ENCODE data around the gene ABHD10.

The ABHD10 gene

DNA sequence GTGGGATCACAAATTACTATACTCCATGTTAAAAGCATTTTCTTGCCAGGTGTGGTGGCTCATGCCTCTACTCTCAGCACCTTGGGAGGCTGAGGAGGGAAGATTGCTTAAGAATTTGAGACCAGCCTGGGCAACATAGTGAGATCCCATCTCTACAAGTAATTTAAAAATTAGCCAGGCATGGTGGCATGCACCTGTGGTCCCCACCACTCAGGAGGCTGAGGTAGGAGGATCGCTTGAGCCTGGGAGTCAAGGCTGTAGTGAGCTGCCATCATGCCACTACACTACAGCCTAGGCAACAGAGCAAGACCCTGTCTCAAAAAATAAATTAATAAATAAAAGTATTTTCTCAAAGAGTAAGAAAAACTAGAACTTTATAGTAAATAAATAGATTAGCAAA is 22.9 kb upstream of the ABHD10 start:
- H3K4me1 ChIP-seq (ENCODE audit: control insufficient read depth in 1 of 2, insufficient read depth in 2 of 2, low read length in 2 of 2), result no peaks in the 10 kb centered on the region
- no peaks in the 10 kb centered on the region for H3K79me1 ChIP-seq (ENCODE audit: low read length)
- no peak overlapping the region for H4K12ac ChIP-seq (ENCODE audit: low read depth, low read length)
- no peaks in the 10 kb centered on the region for H3K79me2 ChIP-seq (ENCODE audit: control insufficient read depth, insufficient read depth, low read length, poor library complexity)
- H2AFZ ChIP-seq (ENCODE audit: insufficient read depth, low read length, poor library complexity), result no peak overlapping the region
- no peaks in the 10 kb centered on the region for H3K9me3 ChIP-seq (ENCODE audit: insufficient read depth, low read depth, low read length)
- H3K18ac ChIP-seq (ENCODE audit: low read length), result no peak overlapping the region
- peaks cover 9 to 24% of the 10 kb centered on the region in 2 experiments for H3K36me3 ChIP-seq (ENCODE audit: control insufficient read depth in 1 of 2, insufficient read depth in 2 of 2, low read length in 2 of 2)
- no peak overlapping the region for H3K4me2 ChIP-seq (ENCODE audit: low read length)
- H4K8ac ChIP-seq (ENCODE audit: low read depth, low read length), result no peak overlapping the region
- no peak overlapping the region for H4K91ac ChIP-seq (ENCODE audit: low read depth, low read length)
- no peak overlapping the region for H3K4me3 ChIP-seq (ENCODE audit: low read depth, low read length)
- H2BK12ac ChIP-seq (ENCODE audit: low read length), result no peak overlapping the region
- no peak overlapping the region for H3K4ac ChIP-seq (ENCODE audit: low read depth, low read length)
- DNase-seq, result no peak
- H3K23ac ChIP-seq (ENCODE audit: low read length), result no peak overlapping the region
- no peak overlapping the region for H2AK5ac ChIP-seq (ENCODE audit: low read length)
- H3K9ac ChIP-seq (ENCODE audit: low read length), result no peak overlapping the region
- no peak overlapping the region for H2BK120ac ChIP-seq (ENCODE audit: insufficient read depth, low read length, poor library complexity)
- H3K27me3 ChIP-seq (ENCODE audit: insufficient read depth, low read length), result no peaks in the 10 kb centered on the region
- no peak overlapping the region for H3K27ac ChIP-seq (ENCODE audit: low read depth, low read length)
- H2BK5ac ChIP-seq (ENCODE audit: low read depth, low read length, poor library complexity), result no peak overlapping the region
- no CpG with 5 or more reads among the region's 1 CpG for WGBS (ENCODE audit: extremely low coverage, insufficient coverage, insufficient read length)
- H3K14ac ChIP-seq (ENCODE audit: low read length), result no peak overlapping the region

- Histone ChIP-seq H3K4ac (ENCODE audit: low read depth, low read length) (no peak overlapping the region), H2BK120ac (ENCODE audit: insufficient read depth, low read length, poor library complexity) (no peak overlapping the region), H3K27me3 (ENCODE audit: insufficient read depth, low read length) (no peaks in the 10 kb centered on the region), H2BK12ac (ENCODE audit: low read length) (no peak overlapping the region), H4K91ac (ENCODE audit: low read depth, low read length) (no peak overlapping the region), H3K79me2 (ENCODE audit: control insufficient read depth, insufficient read depth, low read length, poor library complexity) (no peaks in the 10 kb centered on the region), H4K12ac (ENCODE audit: low read depth, low read length) (no peak overlapping the region), H3K4me2 (ENCODE audit: low read length) (no peak overlapping the region), H2AK5ac (ENCODE audit: low read length) (no peak overlapping the region), H3K23ac (ENCODE audit: low read length) (no peak overlapping the region), H2BK5ac (ENCODE audit: low read depth, low read length, poor library complexity) (no peak overlapping the region), H3K9me3 (ENCODE audit: insufficient read depth, low read depth, low read length) (no peaks in the 10 kb centered on the region), H3K9ac (ENCODE audit: low read length) (no peak overlapping the region), H4K8ac (ENCODE audit: low read depth, low read length) (no peak overlapping the region), H3K14ac (ENCODE audit: low read length) (no peak overlapping the region), H2AFZ (ENCODE audit: insufficient read depth, low read length, poor library complexity) (no peak overlapping the region), H3K27ac (ENCODE audit: low read depth, low read length) (no peak overlapping the region), H3K79me1 (ENCODE audit: low read length) (no peaks in the 10 kb centered on the region), H3K4me3 (ENCODE audit: low read depth, low read length) (no peak overlapping the region), H3K4me1 (ENCODE audit: control insufficient read depth in 1 of 2, insufficient read depth in 2 of 2, low read length in 2 of 2) (no peaks in the 10 kb centered on the region), H3K18ac (ENCODE audit: low read length) (no peak overlapping the region), H3K36me3 (ENCODE audit: control insufficient read depth in 1 of 2, insufficient read depth in 2 of 2, low read length in 2 of 2) (peaks cover 9 to 25% of the 10 kb centered on the region in 2 experiments)
- no CpG with 5 or more reads among the region's 3 CpGs for WGBS (ENCODE audit: extremely low coverage, insufficient coverage, insufficient read length)
- no peak for DNase-seq
Measured at GRCh38 chr3:111956449-111956848, 22.4 kb upstream of the ABHD10 start.

- no peaks in the 10 kb centered on the region for H3K79me1 ChIP-seq (ENCODE audit: low read length)
- no peak overlapping the region for H4K91ac ChIP-seq (ENCODE audit: low read depth, low read length)
- H3K4me1 ChIP-seq (ENCODE audit: control insufficient read depth in 1 of 2, insufficient read depth in 2 of 2, low read length in 2 of 2), result no peaks in the 10 kb centered on the region
- H3K18ac ChIP-seq (ENCODE audit: low read length), result no peak overlapping the region
- H3K14ac ChIP-seq (ENCODE audit: low read length), result no peak overlapping the region
- no peaks in the 10 kb centered on the region for H3K9me3 ChIP-seq (ENCODE audit: insufficient read depth, low read depth, low read length)
- DNase-seq, result no peak
- H2BK5ac ChIP-seq (ENCODE audit: low read depth, low read length, poor library complexity), result no peak overlapping the region
- H3K4me2 ChIP-seq (ENCODE audit: low read length), result no peak overlapping the region
- no peak overlapping the region for H2BK12ac ChIP-seq (ENCODE audit: low read length)
- H3K9ac ChIP-seq (ENCODE audit: low read length), result no peak overlapping the region
- no peak overlapping the region for H3K27ac ChIP-seq (ENCODE audit: low read depth, low read length)
- H3K79me2 ChIP-seq (ENCODE audit: control insufficient read depth, insufficient read depth, low read length, poor library complexity), result no peaks in the 10 kb centered on the region
- H3K4me3 ChIP-seq (ENCODE audit: low read depth, low read length), result no peak overlapping the region
- no peak overlapping the region for H4K8ac ChIP-seq (ENCODE audit: low read depth, low read length)
- H4K12ac ChIP-seq (ENCODE audit: low read depth, low read length), result no peak overlapping the region
- H3K27me3 ChIP-seq (ENCODE audit: insufficient read depth, low read length), result no peaks in the 10 kb centered on the region
- no CpG with 5 or more reads among the region's 4 CpGs for WGBS (ENCODE audit: extremely low coverage, insufficient coverage, insufficient read length)
- H2AK5ac ChIP-seq (ENCODE audit: low read length), result no peak overlapping the region
- H3K36me3 ChIP-seq (ENCODE audit: control insufficient read depth in 1 of 2, insufficient read depth in 2 of 2, low read length in 2 of 2), result peaks cover 9 to 29% of the 10 kb centered on the region in 2 experiments
- H3K23ac ChIP-seq (ENCODE audit: low read length), result no peak overlapping the region
- H2AFZ ChIP-seq (ENCODE audit: insufficient read depth, low read length, poor library complexity), result no peak overlapping the region
- H3K4ac ChIP-seq (ENCODE audit: low read depth, low read length), result no peak overlapping the region
- H2BK120ac ChIP-seq (ENCODE audit: insufficient read depth, low read length, poor library complexity), result no peak overlapping the region
Measured at GRCh38 chr3:111956995-111957734, 21.7 kb upstream of the ABHD10 start.

DNA sequence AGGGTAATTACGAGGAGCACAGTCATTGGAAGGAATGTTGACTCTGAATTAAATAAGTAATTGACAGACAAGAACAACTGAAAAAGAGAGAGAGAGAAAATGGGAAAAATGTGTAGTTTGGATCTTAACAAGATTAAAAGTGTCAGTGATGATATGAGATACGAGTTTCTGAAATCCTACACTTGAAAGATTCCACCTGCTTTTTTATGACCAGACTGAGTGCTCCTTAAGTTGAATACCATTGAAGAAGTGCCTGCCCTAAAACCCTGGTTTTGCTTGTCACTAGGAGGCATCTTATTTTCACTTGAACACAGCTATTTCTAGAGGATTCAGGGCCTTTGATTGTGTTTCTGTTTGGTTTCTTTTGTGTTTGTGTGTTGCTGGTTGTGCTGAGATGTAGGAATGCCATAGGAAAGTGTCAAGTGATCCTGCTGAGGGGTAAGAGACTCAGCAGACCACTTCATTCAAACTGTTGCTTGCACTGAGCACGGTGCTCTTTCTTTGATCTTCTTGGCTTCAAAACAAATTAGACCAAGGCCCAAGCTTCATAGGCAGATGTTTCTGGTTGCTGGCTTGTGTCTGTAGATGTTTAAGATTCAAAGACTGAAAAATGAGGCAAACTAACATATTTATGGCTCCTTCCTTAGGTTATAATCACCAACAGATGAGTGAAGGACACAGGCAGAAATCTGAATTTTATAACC is 17.2 kb upstream of the ABHD10 start:
- Histone ChIP-seq H2BK120ac (ENCODE audit: insufficient read depth, low read length, poor library complexity) (no peak overlapping the region), H2AFZ (ENCODE audit: insufficient read depth, low read length, poor library complexity) (no peak overlapping the region), H3K27ac (ENCODE audit: low read depth, low read length) (no peak overlapping the region), H3K36me3 (ENCODE audit: control insufficient read depth in 1 of 2, insufficient read depth in 2 of 2, low read length in 2 of 2) (peaks cover 7 to 15% of the 10 kb centered on the region in 2 experiments), H3K27me3 (ENCODE audit: insufficient read depth, low read length) (no peaks in the 10 kb centered on the region), H3K79me1 (ENCODE audit: low read length) (no peaks in the 10 kb centered on the region), H3K9me3 (ENCODE audit: insufficient read depth, low read depth, low read length) (no peaks in the 10 kb centered on the region), H3K18ac (ENCODE audit: low read length) (no peak overlapping the region), H3K4ac (ENCODE audit: low read depth, low read length) (no peak overlapping the region), H2BK5ac (ENCODE audit: low read depth, low read length, poor library complexity) (no peak overlapping the region), H3K4me1 (ENCODE audit: control insufficient read depth in 1 of 2, insufficient read depth in 2 of 2, low read length in 2 of 2) (no peaks in the 10 kb centered on the region), H4K91ac (ENCODE audit: low read depth, low read length) (no peak overlapping the region), H3K23ac (ENCODE audit: low read length) (no peak overlapping the region), H4K8ac (ENCODE audit: low read depth, low read length) (no peak overlapping the region), H3K4me2 (ENCODE audit: low read length) (no peak overlapping the region), H2BK12ac (ENCODE audit: low read length) (no peak overlapping the region), H3K9ac (ENCODE audit: low read length) (no peak overlapping the region), H3K4me3 (ENCODE audit: low read depth, low read length) (no peak overlapping the region), H2AK5ac (ENCODE audit: low read length) (no peak overlapping the region), H3K79me2 (ENCODE audit: control insufficient read depth, insufficient read depth, low read length, poor library complexity) (no peaks in the 10 kb centered on the region), H4K12ac (ENCODE audit: low read depth, low read length) (no peak overlapping the region), H3K14ac (ENCODE audit: low read length) (no peak overlapping the region)
- WGBS (ENCODE audit: extremely low coverage, insufficient coverage, insufficient read length), result no CpG with 5 or more reads among the region's 3 CpGs
- no peak for DNase-seq

Measured in trophoblast cell (in vitro differentiated cells and primary cell).